Astrocyte of the cerebellum (primary cell): ENCODE data around the gene WNT11.

ENCODE experiments used
- DNase-seq: peaks from one replicate; pipeline ENCODE4 v3.0.0-alpha.2; 2011; ENCODE audit warnings: low read depth
- H3K4me3 ChIP-seq: 2 replicates; pipeline ENCODE4 v1.5.1; 2011; ENCODE audit warnings: mild to moderate bottlenecking, low read depth, low read length, moderate library complexity
- in situ Hi-C: cut with HindIII; loops from 2 replicates; pipeline ENCODE4 v1.10.0; 2017; ENCODE audit warnings: low sequenced_read_pairs
- TF ChIP-seq, protein P1 (sequence below): IDR thresholded peaks from 2 replicates; pipeline ENCODE4 v1.5.1; 2012; ENCODE audit warnings: low read length, low read depth, moderate library complexity, mild to moderate bottlenecking; ENCODE audit errors: missing control alignments

WNT11 gene

DNA sequence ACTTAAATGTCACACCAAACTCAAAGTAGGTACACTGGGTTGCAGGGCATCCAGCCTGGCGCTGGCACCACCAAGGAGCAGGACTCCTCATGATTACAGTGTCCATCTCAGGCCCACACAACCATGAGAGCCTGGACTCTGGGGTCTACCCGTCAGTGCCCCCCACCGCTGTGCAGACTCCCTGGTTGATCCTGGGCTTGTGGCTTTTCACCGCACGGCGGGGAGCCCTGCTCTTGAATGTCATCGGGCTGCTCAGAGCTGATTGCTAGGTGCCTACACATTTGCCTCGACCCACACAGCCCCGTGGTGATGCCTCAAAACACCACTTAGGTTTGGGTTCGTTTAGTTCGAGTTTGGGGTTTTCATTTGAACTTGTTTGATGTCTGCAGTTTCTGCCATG, 63.0 kb downstream of the WNT11 start:
- in situ Hi-C loops, result no loop called here
- no peak for DNase-seq
- no peak overlapping the region for H3K4me3 ChIP-seq
- TF ChIP-seq, protein P1, sequence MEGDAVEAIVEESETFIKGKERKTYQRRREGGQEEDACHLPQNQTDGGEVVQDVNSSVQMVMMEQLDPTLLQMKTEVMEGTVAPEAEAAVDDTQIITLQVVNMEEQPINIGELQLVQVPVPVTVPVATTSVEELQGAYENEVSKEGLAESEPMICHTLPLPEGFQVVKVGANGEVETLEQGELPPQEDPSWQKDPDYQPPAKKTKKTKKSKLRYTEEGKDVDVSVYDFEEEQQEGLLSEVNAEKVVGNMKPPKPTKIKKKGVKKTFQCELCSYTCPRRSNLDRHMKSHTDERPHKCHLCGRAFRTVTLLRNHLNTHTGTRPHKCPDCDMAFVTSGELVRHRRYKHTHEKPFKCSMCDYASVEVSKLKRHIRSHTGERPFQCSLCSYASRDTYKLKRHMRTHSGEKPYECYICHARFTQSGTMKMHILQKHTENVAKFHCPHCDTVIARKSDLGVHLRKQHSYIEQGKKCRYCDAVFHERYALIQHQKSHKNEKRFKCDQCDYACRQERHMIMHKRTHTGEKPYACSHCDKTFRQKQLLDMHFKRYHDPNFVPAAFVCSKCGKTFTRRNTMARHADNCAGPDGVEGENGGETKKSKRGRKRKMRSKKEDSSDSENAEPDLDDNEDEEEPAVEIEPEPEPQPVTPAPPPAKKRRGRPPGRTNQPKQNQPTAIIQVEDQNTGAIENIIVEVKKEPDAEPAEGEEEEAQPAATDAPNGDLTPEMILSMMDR, result no peak

DNA sequence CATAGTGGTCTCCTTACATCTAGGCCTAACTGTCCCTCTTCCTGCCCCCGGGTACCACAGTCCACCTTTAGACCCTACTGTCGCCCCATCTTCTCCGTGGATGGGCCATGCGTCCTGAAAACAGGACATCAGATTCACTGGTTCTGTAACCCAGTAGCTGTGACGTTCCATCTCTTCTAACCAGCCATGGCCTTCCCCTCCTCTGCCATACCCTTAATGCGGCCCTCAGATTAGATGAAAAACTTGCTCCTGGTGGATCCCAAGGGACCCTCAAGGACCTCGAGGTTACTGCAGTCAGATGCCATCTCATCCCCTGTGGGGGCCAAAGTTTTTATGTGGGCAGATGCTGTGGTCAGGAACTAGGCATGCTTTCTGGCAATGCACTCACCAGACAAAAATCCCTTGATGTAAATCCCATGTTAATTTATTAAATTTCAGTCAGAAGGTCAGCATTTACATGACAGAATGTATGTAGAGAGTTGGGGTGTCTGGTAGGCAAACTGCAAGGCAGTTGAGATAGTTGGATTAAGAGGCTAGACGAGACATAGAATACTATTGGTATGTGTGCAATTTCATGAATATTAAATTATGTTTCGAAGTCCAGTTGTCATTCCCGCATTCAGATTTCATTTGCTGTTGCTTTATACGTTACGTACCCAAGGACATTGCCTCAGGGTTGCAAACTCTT, 64.3 kb downstream of the WNT11 start:
- in situ Hi-C loops, result no loop called here
- no peak overlapping the region for H3K4me3 ChIP-seq
- no peak for DNase-seq
- TF ChIP-seq, protein P1, result no peak

DNA sequence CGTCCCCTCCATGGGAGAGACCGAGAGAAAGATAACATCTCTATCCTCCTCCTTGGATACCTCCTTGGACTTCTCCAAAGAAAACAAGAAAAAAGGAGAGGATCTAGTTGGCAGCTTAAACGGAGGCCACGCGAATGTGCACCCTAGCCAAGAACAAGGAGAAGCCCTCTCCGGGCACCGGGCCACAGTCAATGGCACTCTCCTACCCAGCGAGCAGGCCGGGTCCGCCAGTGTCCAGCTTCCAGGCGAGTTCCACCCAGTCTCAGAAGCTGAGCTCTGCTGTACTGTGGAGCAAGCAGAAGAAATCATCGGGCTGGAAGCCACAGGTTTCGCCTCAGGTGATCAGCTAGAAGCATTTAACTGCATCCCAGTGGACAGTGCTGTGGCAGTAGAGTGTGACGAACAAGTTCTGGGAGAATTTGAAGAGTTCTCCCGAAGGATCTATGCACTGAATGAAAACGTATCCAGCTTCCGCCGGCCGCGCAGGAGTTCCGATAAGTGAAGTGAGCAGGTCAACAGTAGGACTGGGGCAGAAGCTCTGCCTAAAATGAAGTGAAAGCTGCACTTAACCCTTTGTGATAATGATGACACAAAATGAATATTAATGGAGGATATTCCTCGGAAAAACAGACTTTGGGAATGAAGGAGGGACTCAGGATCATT, 65.3 kb downstream of the WNT11 start:
- TF ChIP-seq, protein P1, result no peak
- in situ Hi-C loops, result no loop called here

DNA sequence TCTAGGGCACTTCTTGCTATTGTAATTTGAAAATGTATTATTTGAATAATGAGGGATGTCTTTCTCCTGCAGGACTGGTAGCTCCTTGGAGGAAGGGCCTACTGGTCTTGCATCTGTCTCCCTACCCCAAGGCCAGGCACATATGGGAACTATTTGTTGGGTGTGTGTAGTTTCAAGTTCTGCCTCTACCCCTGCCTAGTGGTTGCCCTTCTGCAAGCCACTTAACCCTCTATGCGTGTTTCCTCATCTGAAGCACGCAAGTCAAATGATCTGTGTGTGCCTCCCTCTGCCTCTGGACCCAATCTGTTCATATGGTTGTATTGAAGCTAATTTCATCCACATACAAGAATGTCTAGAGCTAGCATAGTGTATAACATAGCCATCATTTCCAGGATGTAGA, 67.0 kb downstream of the WNT11 start:
- no peak for DNase-seq
- TF ChIP-seq, protein P1, result no peak
- in situ Hi-C loops, result no loop called here
- no peak overlapping the region for H3K4me3 ChIP-seq

More for the DNA sequence above, 65.3 kb downstream of the WNT11 start:
- no peak for DNase-seq
- H3K4me3 ChIP-seq, result no peak overlapping the region
